ENCODE measurements around the gene NFE2L3. TPM values are rescaled to one million over a fixed set of nuclear protein-coding genes. Genes with fewer than 3 reads are reported as not detected.

Gene NFE2L3
- total RNA-seq, 1 experiment from 2014 or later = 40.0 TPM

DNA sequence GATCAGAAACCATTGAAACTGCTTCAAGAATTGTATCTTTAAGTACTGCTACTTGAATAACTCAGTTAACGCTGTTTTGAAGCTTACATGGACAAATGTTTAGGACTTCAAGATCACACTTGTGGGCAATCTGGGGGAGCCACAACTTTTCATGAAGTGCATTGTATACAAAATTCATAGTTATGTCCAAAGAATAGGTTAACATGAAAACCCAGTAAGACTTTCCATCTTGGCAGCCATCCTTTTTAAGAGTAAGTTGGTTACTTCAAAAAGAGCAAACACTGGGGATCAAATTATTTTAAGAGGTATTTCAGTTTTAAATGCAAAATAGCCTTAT is 33.8 kb downstream of the NFE2L3 start:
- Histone ChIP-seq H3K27me3 (ENCODE audit: low read length) (no peaks in the 10 kb centered on the region), H2AFZ (ENCODE audit: low read length) (no peak overlapping the region), H3K9me3 (ENCODE audit: low read length) (no peaks in the 10 kb centered on the region), H3K4me2 (ENCODE audit: low read length) (no peak overlapping the region), H3K36me3 (ENCODE audit: low read depth, low read length) (peaks cover 25% of the 10 kb centered on the region), H3K9ac (ENCODE audit: low read length) (no peak overlapping the region), H3K79me2 (ENCODE audit: low read length) (0 out of 2 replicates have a peak, but pooled peaks cover under 1% of the 10 kb centered on the region), H3F3A (ENCODE audit: low read length, unreplicated experiment) (peaks cover 39% of the 10 kb centered on the region), H3K4me3 (ENCODE audit: low read length) (no peak overlapping the region), H3K4me1 (ENCODE audit: insufficient read depth, low read length) (no peaks in the 10 kb centered on the region), H3K9me2 (replicated peaks; ENCODE audit: low read length) (no peaks in the 10 kb centered on the region), H4K20me1 (ENCODE audit: low read length) (peaks cover 39% of the 10 kb centered on the region), H3K27ac (ENCODE audit: low read length) (no peak overlapping the region)
- BruUV-seq (replicated peaks) = no TSS peak
- CTCF ChIA-PET = no interaction called here
- TF ChIP-seq, protein P1, sequence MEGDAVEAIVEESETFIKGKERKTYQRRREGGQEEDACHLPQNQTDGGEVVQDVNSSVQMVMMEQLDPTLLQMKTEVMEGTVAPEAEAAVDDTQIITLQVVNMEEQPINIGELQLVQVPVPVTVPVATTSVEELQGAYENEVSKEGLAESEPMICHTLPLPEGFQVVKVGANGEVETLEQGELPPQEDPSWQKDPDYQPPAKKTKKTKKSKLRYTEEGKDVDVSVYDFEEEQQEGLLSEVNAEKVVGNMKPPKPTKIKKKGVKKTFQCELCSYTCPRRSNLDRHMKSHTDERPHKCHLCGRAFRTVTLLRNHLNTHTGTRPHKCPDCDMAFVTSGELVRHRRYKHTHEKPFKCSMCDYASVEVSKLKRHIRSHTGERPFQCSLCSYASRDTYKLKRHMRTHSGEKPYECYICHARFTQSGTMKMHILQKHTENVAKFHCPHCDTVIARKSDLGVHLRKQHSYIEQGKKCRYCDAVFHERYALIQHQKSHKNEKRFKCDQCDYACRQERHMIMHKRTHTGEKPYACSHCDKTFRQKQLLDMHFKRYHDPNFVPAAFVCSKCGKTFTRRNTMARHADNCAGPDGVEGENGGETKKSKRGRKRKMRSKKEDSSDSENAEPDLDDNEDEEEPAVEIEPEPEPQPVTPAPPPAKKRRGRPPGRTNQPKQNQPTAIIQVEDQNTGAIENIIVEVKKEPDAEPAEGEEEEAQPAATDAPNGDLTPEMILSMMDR (conservative IDR thresholded peaks at IDR 0.05; ENCODE audit: low read depth, low read length) = no peak
- TF ChIP-seq EZH2phosphoT487 (IDR thresholded peaks at IDR 0.05; ENCODE audit: borderline replicate concordance, low read length) (no peak), EZH2 (IDR thresholded peaks at IDR 0.05; ENCODE audit: low read length, unreplicated experiment) (no peak)
- POLR2A ChIA-PET (ENCODE audit: unreplicated experiment) = no interaction called here
- intact Hi-C loops (cut with micrococcal nuclease) = loop anchor here (5.0 kb wide), 1 partner anchor 294 kb away; no protein-coding TSS in a partner anchor
- DNase-seq (no peak), ATAC-seq (no peak)

DNA sequence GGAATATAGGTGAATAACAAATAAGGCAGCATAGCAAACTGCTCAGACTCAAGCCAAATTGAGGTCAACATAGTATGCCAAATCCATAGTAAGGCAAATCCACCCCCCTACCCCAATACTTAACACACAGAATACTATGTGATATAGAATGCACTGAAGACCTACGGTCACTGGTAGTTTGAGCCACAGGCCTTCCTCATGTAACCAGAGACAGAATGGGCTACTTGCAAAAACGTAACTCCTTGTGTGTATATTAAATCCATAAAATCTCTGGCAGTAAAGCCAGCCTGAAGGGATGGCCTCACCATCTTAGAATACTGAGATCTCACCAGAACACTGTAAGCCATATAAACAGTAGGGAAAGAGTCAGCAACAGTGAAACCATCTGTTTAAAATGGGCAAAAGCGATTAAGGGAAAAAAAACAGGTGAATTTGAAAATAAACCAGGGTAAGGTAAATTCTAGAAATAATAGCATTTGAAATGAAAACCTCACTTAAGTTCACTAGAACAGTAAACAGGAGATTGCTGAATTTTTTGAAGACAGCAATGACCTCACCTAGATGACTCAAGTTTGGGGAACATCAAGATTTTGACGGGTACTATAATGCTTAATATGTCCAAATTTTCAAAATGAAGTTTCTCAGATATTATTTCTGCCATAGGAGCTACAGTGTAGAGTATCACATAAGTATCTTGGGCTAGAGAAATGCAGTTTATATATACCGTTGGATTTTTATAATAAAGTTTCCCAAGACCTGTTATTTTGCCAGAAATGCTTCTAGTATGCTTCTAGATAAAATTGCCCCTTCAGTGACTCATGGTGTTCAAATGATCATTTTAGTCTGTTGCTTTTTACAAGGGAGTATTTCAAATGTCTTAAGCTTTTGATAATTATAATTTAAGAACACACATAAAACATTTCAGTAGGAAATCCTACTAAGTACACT is 34.6 kb downstream of the NFE2L3 start:
- BruUV-seq (replicated peaks) = no TSS peak
- H3K4me3 ChIP-seq (ENCODE audit: low read length) = no peak overlapping the region
- peaks cover 48% of the 10 kb centered on the region for H3F3A ChIP-seq (ENCODE audit: low read length, unreplicated experiment)
- POLR2A ChIA-PET (ENCODE audit: unreplicated experiment) = no interaction called here
- TF ChIP-seq EZH2phosphoT487 (IDR thresholded peaks at IDR 0.05; ENCODE audit: borderline replicate concordance, low read length) = no peak
- TF ChIP-seq, protein P1 (conservative IDR thresholded peaks at IDR 0.05; ENCODE audit: low read depth, low read length) = no peak
- no peak for TF ChIP-seq EZH2 (IDR thresholded peaks at IDR 0.05; ENCODE audit: low read length, unreplicated experiment)
- no peak overlapping the region for H3K4me2 ChIP-seq (ENCODE audit: low read length)
- H4K20me1 ChIP-seq (ENCODE audit: low read length) = peaks cover 48% of the 10 kb centered on the region
- no peak overlapping the region for H3K27ac ChIP-seq (ENCODE audit: low read length)
- H3K4me1 ChIP-seq (ENCODE audit: insufficient read depth, low read length) = no peaks in the 10 kb centered on the region
- no peaks in the 10 kb centered on the region for H3K9me2 ChIP-seq (replicated peaks; ENCODE audit: low read length)
- intact Hi-C loops (cut with micrococcal nuclease) = loop anchor here (5.0 kb wide), 1 partner anchor 294 kb away; no protein-coding TSS in a partner anchor
- peaks cover 33% of the 10 kb centered on the region for H3K36me3 ChIP-seq (ENCODE audit: low read depth, low read length)
- H3K9me3 ChIP-seq (ENCODE audit: low read length) = no peaks in the 10 kb centered on the region
- H3K9ac ChIP-seq (ENCODE audit: low read length) = no peak overlapping the region
- peak; percentile 19 for ATAC-seq
- H3K79me2 ChIP-seq (ENCODE audit: low read length) = 0 out of 2 replicates have a peak, but pooled peaks cover 8% of the 10 kb centered on the region
- no peak overlapping the region for H2AFZ ChIP-seq (ENCODE audit: low read length)
- CTCF ChIA-PET = no interaction called here
- peak; percentile 35 for DNase-seq
- H3K27me3 ChIP-seq (ENCODE audit: low read length) = no peaks in the 10 kb centered on the region
